HG02642 (cell line): ENCODE data around the gene GPC4.

Experiments used
- ATAC-seq: cut with Tn5 transposase; IDR thresholded peaks from one replicate; pipeline ENCODE4 v1.9.1; 2021; ENCODE audit warnings: mild to moderate bottlenecking; ENCODE audit not compliant: unreplicated experiment, poor library complexity

GPC4 gene

GRCh38 chrX:133250184-133251100 lies 164.8 kb downstream of the GPC4 start:
- no peak for ATAC-seq
